HEK293T (cell line): ENCODE data around the gene GNB4.

Experiments used
- BHLHE40 ChIP-seq: fragments of 450-650 bp; IDR thresholded peaks from 2 replicates; pipeline ENCODE4 v1.6.1; 2016; ENCODE audit warnings: mild to moderate bottlenecking, moderate library complexity, borderline replicate concordance
- FOXA1 ChIP-seq: fragments of 450-650 bp; IDR thresholded peaks from 2 replicates; pipeline ENCODE4 v1.6.1; 2016; ENCODE audit warnings: mild to moderate bottlenecking
- FOXK2 ChIP-seq: fragments of 450-650 bp; IDR thresholded peaks from 2 replicates; pipeline ENCODE4 v1.6.1; 2016; ENCODE audit warnings: mild to moderate bottlenecking
- HDGF ChIP-seq: fragments of 450-650 bp; IDR thresholded peaks from 2 replicates; pipeline ENCODE4 v1.6.1; 2017; ENCODE audit warnings: antibody characterized with exemption, borderline replicate concordance
- LEF1 ChIP-seq: fragments of 450-650 bp; IDR thresholded peaks from 2 replicates; pipeline ENCODE4 v1.6.1; 2017; ENCODE audit warnings: mild to moderate bottlenecking, borderline replicate concordance
- SUZ12 ChIP-seq: fragments of 450-650 bp; IDR thresholded peaks from 2 replicates; pipeline ENCODE4 v1.6.1; 2016; ENCODE audit warnings: mild to moderate bottlenecking
- TARDBP ChIP-seq: fragments of 450-650 bp; IDR thresholded peaks from 2 replicates; pipeline ENCODE4 v1.6.1; 2016

DNA sequence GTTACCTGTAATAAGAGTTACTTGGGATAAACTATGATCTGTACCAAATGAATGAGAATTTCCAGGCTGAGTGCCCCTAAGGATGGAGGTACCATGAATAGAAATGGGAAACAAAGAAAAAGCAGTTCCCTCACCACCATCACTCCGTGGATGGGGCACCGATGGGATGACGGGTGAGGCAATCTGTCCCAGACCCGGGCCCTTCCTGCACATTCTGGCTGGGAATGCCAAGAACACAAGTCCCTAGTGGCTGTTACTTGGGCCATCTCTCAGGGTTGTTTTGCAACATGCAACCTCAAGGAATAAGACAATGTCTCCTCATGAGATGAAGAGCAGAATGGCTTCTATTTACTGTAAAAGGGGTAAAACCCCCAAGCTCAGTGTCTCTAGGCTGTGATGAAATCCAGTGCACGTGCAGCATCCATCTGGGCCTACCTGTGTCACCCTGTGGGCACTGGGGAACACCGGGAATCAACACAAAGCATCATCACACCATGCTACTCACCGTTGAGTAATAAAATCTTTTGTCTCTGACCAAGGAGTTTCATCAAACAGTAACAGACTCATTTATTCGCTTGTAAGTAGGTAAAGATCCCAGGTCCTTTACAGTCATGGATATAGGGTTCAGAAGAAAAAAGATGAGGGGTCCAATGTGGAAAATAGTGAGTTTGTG, 22.3 kb downstream of the GNB4 start:
- TF ChIP-seq TARDBP: no peak
- no peak for TF ChIP-seq BHLHE40
- TF ChIP-seq LEF1: no peak
- no peak for TF ChIP-seq FOXK2
- TF ChIP-seq HDGF: no peak
- no peak for TF ChIP-seq SUZ12
- TF ChIP-seq FOXA1: no peak
